Retinal pigment epithelial cell (primary cell): ENCODE results near the gene KIF20B.

Source experiments
- DNase-seq: peaks from one replicate; pipeline ENCODE4 v3.0.0-alpha.2; 2010; ENCODE audit warnings: low read depth
- H3K4me3 ChIP-seq: 2 replicates; pipeline ENCODE4 v1.5.1; 2011; ENCODE audit warnings: mild to moderate bottlenecking, low read length, control low read depth, moderate library complexity
- CTCF ChIP-seq: conservative IDR thresholded peaks from 2 replicates; pipeline ENCODE4 v1.5.1; 2011; ENCODE audit warnings: low read depth, low read length, control low read depth, inconsistent platforms

Gene KIF20B

GRCh38 chr10:89685936-89686335 is 15.5 kb upstream of the KIF20B start:
- TF ChIP-seq CTCF, result no peak
- no peak overlapping the region for H3K4me3 ChIP-seq
- no peak for DNase-seq

- no peak for DNase-seq
- TF ChIP-seq CTCF, result no peak
- H3K4me3 ChIP-seq, result no peak overlapping the region
Measured at GRCh38 chr10:89690027-89690426, 11.4 kb upstream of the KIF20B start.

GRCh38 chr10:89692416-89692815 is 9.0 kb upstream of the KIF20B start:
- DNase-seq, result no peak
- H3K4me3 ChIP-seq, result no peak overlapping the region
- TF ChIP-seq CTCF, result no peak

GRCh38 chr10:89693176-89693575 is 8.2 kb upstream of the KIF20B start:
- DNase-seq, result no peak
- no peak for TF ChIP-seq CTCF
- no peak overlapping the region for H3K4me3 ChIP-seq

GRCh38 chr10:89695307-89695706 is 6.1 kb upstream of the KIF20B start:
- no peak overlapping the region for H3K4me3 ChIP-seq
- TF ChIP-seq CTCF, result no peak
- DNase-seq, result no peak

GRCh38 chr10:89697946-89698345 is 3.4 kb upstream of the KIF20B start:
- TF ChIP-seq CTCF, result no peak
- no peak for DNase-seq
- H3K4me3 ChIP-seq, result no peak overlapping the region

GRCh38 chr10:89699581-89700064 is 1.8 kb upstream of the KIF20B start:
- no peak for TF ChIP-seq CTCF
- H3K4me3 ChIP-seq, result no peak overlapping the region
- DNase-seq, result no peak
